Measurements from ENCODE around the gene EGFR. TPM values are rescaled to one million over a fixed set of nuclear protein-coding genes. Genes with fewer than 3 reads are reported as not detected.

Gene EGFR
- total RNA-seq, 4 donors from 2014 or later = 45.5 to 61.1 (median 56.9) TPM

GRCh38 chr7:55093674-55094073 is 74.9 kb downstream of the EGFR start:
- Histone ChIP-seq H3K36me3 (no peaks in the 10 kb centered on the region), H3K9me3 (no peaks in the 10 kb centered on the region), H3K27ac (no peak overlapping the region), H3K4me1 (peaks cover 0 to 37% (median 0%) of the 10 kb centered on the region in 4 donors), H3K4me3 (no peak overlapping the region), H3K27me3 (no peaks in the 10 kb centered on the region)
- TF ChIP-seq POLR2A (IDR thresholded peaks at IDR 0.05) (no peak), CTCF (IDR thresholded peaks at IDR 0.05) (no peak)
- no peak for DNase-seq

GRCh38 chr7:55094092-55094690 is 75.4 kb downstream of the EGFR start:
- peak overlapping the region in 1 of 4 donors; percentile 16 for H3K27ac ChIP-seq
- TF ChIP-seq CTCF (IDR thresholded peaks at IDR 0.05) (no peak), POLR2A (IDR thresholded peaks at IDR 0.05) (no peak)
- no peaks in the 10 kb centered on the region for H3K27me3 ChIP-seq
- H3K4me1 ChIP-seq = peaks cover 0 to 37% (median 0%) of the 10 kb centered on the region in 4 donors
- H3K36me3 ChIP-seq = no peaks in the 10 kb centered on the region
- no peaks in the 10 kb centered on the region for H3K9me3 ChIP-seq
- no peak overlapping the region for H3K4me3 ChIP-seq
- DNase-seq = no peak

- Histone ChIP-seq H3K4me1 (peaks cover 0 to 37% (median 0%) of the 10 kb centered on the region in 4 donors), H3K36me3 (no peaks in the 10 kb centered on the region), H3K27ac (no peak overlapping the region), H3K27me3 (no peaks in the 10 kb centered on the region), H3K4me3 (no peak overlapping the region), H3K9me3 (no peaks in the 10 kb centered on the region)
- TF ChIP-seq POLR2A (IDR thresholded peaks at IDR 0.05) (no peak), CTCF (IDR thresholded peaks at IDR 0.05) (no peak)
- no peak for DNase-seq
Observed at GRCh38 chr7:55095672-55096071, 76.9 kb downstream of the EGFR start.

- Histone ChIP-seq H3K4me1 (peaks cover 0 to 35% (median 0%) of the 10 kb centered on the region in 4 donors), H3K9me3 (no peaks in the 10 kb centered on the region), H3K27me3 (no peaks in the 10 kb centered on the region), H3K4me3 (no peak overlapping the region), H3K36me3 (no peaks in the 10 kb centered on the region), H3K27ac (no peak overlapping the region)
- DNase-seq = no peak
- no peak for TF ChIP-seq POLR2A (IDR thresholded peaks at IDR 0.05)
- no peak for TF ChIP-seq CTCF (IDR thresholded peaks at IDR 0.05)
Observed at GRCh38 chr7:55096323-55096722, 77.5 kb downstream of the EGFR start.

- no peaks in the 10 kb centered on the region for H3K36me3 ChIP-seq
- H3K4me3 ChIP-seq = no peak overlapping the region
- H3K27ac ChIP-seq = no peak overlapping the region
- no peak for DNase-seq
- TF ChIP-seq POLR2A (IDR thresholded peaks at IDR 0.05) (no peak), CTCF (IDR thresholded peaks at IDR 0.05) (no peak)
- peaks cover 0 to 29% (median 0%) of the 10 kb centered on the region in 4 donors for H3K4me1 ChIP-seq
- H3K9me3 ChIP-seq = no peaks in the 10 kb centered on the region
- H3K27me3 ChIP-seq = no peaks in the 10 kb centered on the region
Observed at GRCh38 chr7:55097100-55097499, 78.3 kb downstream of the EGFR start.
